HepG2 (cell line): ENCODE results near the gene FAM20A. TPM values are rescaled to one million over a fixed set of nuclear protein-coding genes. Genes with fewer than 3 reads are reported as not detected.

Source experiments
- ESRRA ChIP-seq: sonication (generic); formaldehyde crosslinking; IDR thresholded peaks from 2 replicates; pipeline ENCODE4 v1.5.1; 2020; ENCODE audit warnings: mild to moderate bottlenecking, low read depth, missing genetic modification reagents
- ETV5 ChIP-seq: IDR thresholded peaks from 2 replicates; pipeline ENCODE4 v1.6.1; 2018; ENCODE audit warnings: missing biosample characterization, missing genetic modification reagents, inconsistent platforms, borderline replicate concordance
- KDM4B ChIP-seq: sonication (generic); formaldehyde crosslinking; IDR thresholded peaks from 2 replicates; pipeline ENCODE4 v1.4.0; 2020; ENCODE audit warnings: missing genetic modification reagents
- RCOR2 ChIP-seq: IDR thresholded peaks from 2 replicates; pipeline ENCODE4 v1.6.1; 2016; ENCODE audit warnings: missing biosample characterization, missing genetic modification reagents
- SNAPC2 ChIP-seq: sonication (generic); formaldehyde crosslinking; IDR thresholded peaks from 2 replicates; pipeline ENCODE4 v1.8.1; 2022; ENCODE audit warnings: mild to moderate bottlenecking, missing genetic modification reagents
- SOX5 ChIP-seq: IDR thresholded peaks from 2 replicates; pipeline ENCODE4 v1.6.1; 2016; ENCODE audit warnings: borderline replicate concordance
- TMF1 ChIP-seq: sonication (generic); formaldehyde crosslinking; IDR thresholded peaks from 2 replicates; pipeline ENCODE4 v1.8.1; 2022; ENCODE audit warnings: low read depth, missing genetic modification reagents
- XRCC5 ChIP-seq: fragments of 200-400 bp; formaldehyde crosslinking; optimal IDR thresholded peaks from 2 replicates; pipeline ENCODE3; 2017; ENCODE audit warnings: mild to moderate bottlenecking, low read length
- ZFP91 ChIP-seq: sonication (generic); formaldehyde crosslinking; IDR thresholded peaks from 2 replicates; pipeline ENCODE4 v1.9.0; 2022; ENCODE audit warnings: missing genetic modification reagents, mild to moderate bottlenecking, borderline replicate concordance
- ZNF280B ChIP-seq: sonication (generic); formaldehyde crosslinking; IDR thresholded peaks from 2 replicates; pipeline ENCODE4 v1.5.0; 2020; ENCODE audit warnings: missing genetic modification reagents, mild to moderate bottlenecking, borderline replicate concordance
- ZNF570 ChIP-seq: sonication (generic); formaldehyde crosslinking; IDR thresholded peaks from 2 replicates; pipeline ENCODE4 v1.4.0; 2020; ENCODE audit warnings: mild to moderate bottlenecking, missing genetic modification reagents, borderline replicate concordance
- ZNF710 ChIP-seq: sonication (generic); formaldehyde crosslinking; IDR thresholded peaks from 2 replicates; pipeline ENCODE4 v1.5.0; 2020; ENCODE audit warnings: mild to moderate bottlenecking, missing genetic modification reagents, borderline replicate concordance
- ZNF773 ChIP-seq: sonication (generic); formaldehyde crosslinking; IDR thresholded peaks from 2 replicates; pipeline ENCODE4 v1.4.0; 2020; ENCODE audit warnings: missing genetic modification reagents, borderline replicate concordance
- polyA plus RNA-seq, 8 experiments: library from polyadenylated mRNA; depleted of rRNA in 3 of 8; stranded (reverse) in 7 of 8; unstranded in 1 of 8; fragments of >200 nt; fragmentation: Illumina TruSeq in 4 of 8; extraction: Trizol in 4 of 8; gene quantifications; 2 replicates each; pipeline versions ENCODE4 v1.2.1 to v1.2.3, GENCODE V29; 2011 to 2016; ENCODE audit warnings: low read depth in 4 of 8, missing spikeins in 1 of 8, mixed read lengths in 1 of 8; ENCODE audit not compliant: insufficient read depth in 1 of 8
- total RNA-seq, 5 experiments: library from RNA; depleted of rRNA; stranded (reverse); fragments of >200 nt; fragmentation: Illumina TruSeq; extraction: Trizol; gene quantifications; 2 replicates each; pipeline ENCODE4 v1.2.3, GENCODE V29; 2016; ENCODE audit warnings: low read depth in 1 of 5
- TF ChIP-seq, protein P1 (sequence below): sonication (generic); formaldehyde crosslinking; IDR thresholded peaks from 2 replicates; pipeline ENCODE4 v1.4.0; 2020; ENCODE audit warnings: missing genetic modification reagents, mild to moderate bottlenecking, borderline replicate concordance

FAM20A gene
- total and polyA plus RNA-seq, 2 of the 13 experiments (the other 11 are each of a cell fraction or from before 2014, with no cell fraction given) = 9.3 to 20.7 TPM

- peak; percentile 100 for TF ChIP-seq ZFP91
- no peak for TF ChIP-seq RCOR2 (CRISPR knock-in tag)
- TF ChIP-seq SNAPC2 = peak; percentile 92
- TF ChIP-seq, protein P1, sequence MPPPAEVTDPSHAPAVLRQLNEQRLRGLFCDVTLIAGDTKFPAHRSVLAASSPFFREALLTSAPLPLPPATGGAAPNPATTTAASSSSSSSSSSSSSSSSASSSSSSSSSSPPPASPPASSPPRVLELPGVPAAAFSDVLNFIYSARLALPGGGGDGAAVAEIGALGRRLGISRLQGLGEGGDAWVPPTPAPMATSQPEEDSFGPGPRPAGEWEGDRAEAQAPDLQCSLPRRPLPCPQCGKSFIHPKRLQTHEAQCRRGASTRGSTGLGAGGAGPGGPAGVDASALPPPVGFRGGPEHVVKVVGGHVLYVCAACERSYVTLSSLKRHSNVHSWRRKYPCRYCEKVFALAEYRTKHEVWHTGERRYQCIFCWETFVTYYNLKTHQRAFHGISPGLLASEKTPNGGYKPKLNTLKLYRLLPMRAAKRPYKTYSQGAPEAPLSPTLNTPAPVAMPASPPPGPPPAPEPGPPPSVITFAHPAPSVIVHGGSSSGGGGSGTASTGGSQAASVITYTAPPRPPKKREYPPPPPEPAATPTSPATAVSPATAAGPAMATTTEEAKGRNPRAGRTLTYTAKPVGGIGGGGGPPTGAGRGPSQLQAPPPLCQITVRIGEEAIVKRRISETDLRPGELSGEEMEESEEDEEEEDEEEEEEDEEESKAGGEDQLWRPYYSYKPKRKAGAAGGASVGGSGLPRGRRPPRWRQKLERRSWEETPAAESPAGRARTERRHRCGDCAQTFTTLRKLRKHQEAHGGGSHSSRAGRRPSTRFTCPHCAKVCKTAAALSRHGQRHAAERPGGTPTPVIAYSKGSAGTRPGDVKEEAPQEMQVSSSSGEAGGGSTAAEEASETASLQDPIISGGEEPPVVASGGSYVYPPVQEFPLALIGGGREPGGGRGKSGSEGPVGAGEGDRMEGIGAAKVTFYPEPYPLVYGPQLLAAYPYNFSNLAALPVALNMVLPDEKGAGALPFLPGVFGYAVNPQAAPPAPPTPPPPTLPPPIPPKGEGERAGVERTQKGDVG (CRISPR knock-in tag) = no peak
- TF ChIP-seq XRCC5 = no peak
- peak; percentile 63; the same call in 1 of the 2 replicates for TF ChIP-seq ZNF773
- TF ChIP-seq ZNF570 = no peak
- no peak for TF ChIP-seq ESRRA
- TF ChIP-seq SOX5 (CRISPR knock-in tag) = 0 out of 2 replicates have a peak, but pooled peaks have one; percentile 29
- 0 out of 2 replicates have a peak, but pooled peaks have one; percentile 3 for TF ChIP-seq ZNF710 (CRISPR knock-in tag)
- peak; percentile 80; the same call in 1 of the 2 replicates for TF ChIP-seq TMF1
- peak; percentile 84 for TF ChIP-seq ETV5 (CRISPR knock-in tag)
- no peak; the same call in 1 of the 2 replicates for TF ChIP-seq KDM4B (CRISPR knock-in tag)
- no peak for TF ChIP-seq ZNF280B (CRISPR knock-in tag)
These were observed 88.8 kb downstream of the FAM20A start, which contains the start of gene PRKAR1A (continued) for GRCh38 chr17:68512247-68512959.
